Heart right ventricle (tissue), 16 donors: Measurements from ENCODE around the gene C2CD2. TPM values are rescaled to one million over a fixed set of nuclear protein-coding genes. Genes with fewer than 3 reads are reported as not detected.

ENCODE experiments used
- ATAC-seq, 8 donors: fragments of 200-7000 bp; cut with Tn5 transposase; one replicate each; pipeline ENCODE4 v1.9.1; 2020; ENCODE audit warnings: mild to moderate bottlenecking in 8 of 8, moderate library complexity in 8 of 8, moderate number of reproducible peaks in 1 of 8
- DNase-seq, 2 donors: peaks; one replicate each; pipeline ENCODE4 v3.0.0-alpha.2; 2020
- H3K27ac ChIP-seq, 10 donors: fragments of 200-600 bp; sonication (generic) in 2 of 10; one replicate each; pipeline versions ENCODE4 v1.5.0 to v1.8.0; 2020 to 2022; ENCODE audit warnings: mild to moderate bottlenecking in 3 of 10
- H3K27me3 ChIP-seq, 7 donors: fragments of 200-600 bp; one replicate each; pipeline ENCODE4 v1.8.0; 2021 to 2022; ENCODE audit warnings: mild to moderate bottlenecking in 2 of 7
- H3K36me3 ChIP-seq, 9 donors: fragments of 200-600 bp; sonication (generic) in 1 of 9; one replicate each; pipeline versions ENCODE4 v1.5.0 to v1.8.0; 2020 to 2022; ENCODE audit warnings: mild to moderate bottlenecking in 2 of 9
- H3K4me1 ChIP-seq, 9 donors: fragments of 200-600 bp; sonication (generic) in 1 of 9; one replicate each; pipeline versions ENCODE4 v1.5.0 to v1.8.0; 2020 to 2022; ENCODE audit warnings: mild to moderate bottlenecking in 4 of 9
- H3K4me3 ChIP-seq, 10 donors: fragments of 200-600 bp; sonication (generic) in 2 of 10; one replicate each; pipeline versions ENCODE4 v1.5.0 to v1.8.0; 2020 to 2022; ENCODE audit warnings: mild to moderate bottlenecking in 7 of 10, moderate library complexity in 2 of 10
- H3K9me3 ChIP-seq, 11 donors: fragments of 200-600 bp in 10 of 11; sonication (generic) in 2 of 11; one replicate each; pipeline versions ENCODE4 v1.5.0 to v1.8.0; 2013 to 2022; ENCODE audit warnings: mild to moderate bottlenecking in 2 of 11, control low read depth in 1 of 11, moderate library complexity in 1 of 11
- CTCF ChIP-seq, 9 donors: fragments of 200-600 bp; sonication (generic) in 2 of 9; IDR thresholded peaks; one replicate each; pipeline versions ENCODE4 v1.5.0 to v1.8.0; 2021 to 2022; ENCODE audit warnings: antibody characterized with exemption in 9 of 9, mild to moderate bottlenecking in 5 of 9, moderate library complexity in 1 of 9
- WGBS, 2 donors: extraction: QIAGEN DNeasy Blood & Tissue Kit; methylation state at CpG; one replicate each; pipeline ENCODE4 v1.1.7; 2013; ENCODE audit warnings: inconsistent platforms in 1 of 2; 5-methylcytosine and 5-hydroxymethylcytosine counted together
- intact Hi-C, 10 donors: fragments of 100-400 bp; cut with DNase I; formaldehyde crosslinking; loops; one replicate each; pipeline versions ENCODE4 v1.11.1 to v1.14.2; 2022
- polyA plus RNA-seq, 2 donors: library from polyadenylated mRNA; stranded (reverse); fragments of 200-250 nt; gene quantifications; one replicate each; pipeline ENCODE4 v1.2.3, GENCODE V29; 2013
- total RNA-seq, 10 donors: library from RNA; stranded (reverse); fragmentation: NEBNext Ultra II Directional in 3 of 10; extraction: Animal tissue kit (Norgen Biotek cat#: 25700) in 3 of 10; gene quantifications; one replicate each; pipeline versions ENCODE4 v1.2.1 to v1.2.4, GENCODE V29; 2021 to 2023
- donor health status: Arrhythmogenic right ventricular cardiomyopathy.
- donor health status: ischemic (EF 13 %, LVEDD 7.1; RV severe dilation, severe dysfunction).
- donor health status: healthy with polysubstance abuse.
- donor health status: DM: no; HTN: yes; CAD: no.
- donor health status: DM: no; HTN: no; CAD: no.
- donor health status: ischemic (EF 25% LVEDD 6.9; RV normal size, moderate dysfunction).
- donor health status: ischemic (EF 25% LVEDD 5.7; RV mildly dilated, moderate dysfunction).
- donor health status: healthy.
- donor health status: DM: yes; HTN: yes; CAD: no.
- donor health status: Ischemic cardiomyopathy.
- donor health status: ischemic (EF 35%, LVEDD 5.7; RV mildly dilated, moderate dysfunction).
- donor health status: nonischemic (EF 11% LVEDD 7.7; RV severe dilation, severe dysfunction).
- donor health status: DM: yes; HTN: yes; CAD: no.
- donor health status: PGD.
- donor health status: ischemic (EF 29% LVEDD 5.4; RV normal size, mild dysfunction).
- donor health status: nonischemic (EF 23%, LVEDD 6.1; RV moderate dilation, normal function).

The C2CD2 gene
- total and polyA plus RNA-seq, 12 donors: 4.5 to 11.1 (median 6.6) TPM

DNA sequence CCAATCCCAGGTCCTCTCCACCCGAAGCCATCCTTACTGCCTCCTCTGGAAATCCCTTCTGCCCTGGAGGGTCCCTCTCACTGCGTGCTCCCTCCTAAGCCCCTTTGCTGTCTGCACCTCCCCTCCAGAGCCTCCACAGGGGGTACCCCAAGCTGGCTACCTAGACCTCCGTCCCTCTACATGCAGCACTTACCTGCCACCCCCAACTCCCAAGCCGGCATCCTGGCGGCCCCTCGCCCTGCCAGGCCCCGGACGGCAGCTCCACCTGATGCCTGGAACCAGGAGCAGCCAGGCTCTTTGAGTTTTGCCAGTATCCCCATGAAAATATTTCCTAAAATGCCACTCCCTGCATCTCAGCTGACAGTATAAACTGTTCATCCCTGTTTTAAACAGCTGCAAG is 78.7 kb downstream of the C2CD2 start:
- no peak for TF ChIP-seq CTCF (IDR thresholded peaks at IDR 0.05)
- Histone ChIP-seq H3K9me3 (no peaks in the 10 kb centered on the region), H3K27ac (no peak overlapping the region), H3K36me3 (no peaks in the 10 kb centered on the region), H3K4me1 (peaks cover 0 to 19% (median 13%) of the 10 kb centered on the region in 9 donors), H3K4me3 (no peak overlapping the region), H3K27me3 (no peaks in the 10 kb centered on the region)
- no peak for ATAC-seq
- intact Hi-C loops: loop anchor here in 2 of 10 donors (5.0 kb wide), 1 partner anchor 132 kb away; no protein-coding TSS in a partner anchor
- no peak for DNase-seq
- WGBS, 2 donors: 95 to 96% methylated on average over 8 of the region's 8 CpGs

DNA sequence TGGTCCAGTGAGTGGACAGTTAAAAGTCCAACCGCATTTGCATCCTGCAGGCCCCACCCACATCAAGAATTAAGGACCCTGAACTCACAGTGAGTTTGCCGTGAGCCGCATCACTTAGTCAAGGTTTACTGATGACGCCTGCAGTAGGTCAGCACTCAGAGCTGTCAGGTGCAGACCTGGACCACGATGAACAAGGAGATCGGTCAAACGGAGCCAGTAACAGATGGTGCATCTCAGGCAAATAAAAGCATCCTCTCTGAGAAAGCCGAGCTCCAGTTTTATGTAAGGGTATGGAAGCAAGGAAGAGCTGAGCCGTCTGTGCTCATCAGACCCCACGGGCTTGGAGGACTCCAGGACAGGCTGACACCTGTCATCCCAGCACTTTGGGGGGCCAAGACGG is 79.2 kb downstream of the C2CD2 start:
- no peak for TF ChIP-seq CTCF (IDR thresholded peaks at IDR 0.05)
- ATAC-seq (no peak), DNase-seq (no peak)
- no peaks in the 10 kb centered on the region for H3K27me3 ChIP-seq
- no peak overlapping the region for H3K4me3 ChIP-seq
- peaks cover 0 to 14% (median 12%) of the 10 kb centered on the region in 9 donors for H3K4me1 ChIP-seq
- intact Hi-C loops: loop anchor here in 2 of 10 donors (5.0 kb wide), 1 partner anchor 133 kb away; no protein-coding TSS in a partner anchor
- no peaks in the 10 kb centered on the region for H3K9me3 ChIP-seq
- 88 to 94% methylated on average over 11 of the region's 11 CpGs for WGBS, 2 donors
- H3K27ac ChIP-seq: no peak overlapping the region
- H3K36me3 ChIP-seq: no peaks in the 10 kb centered on the region

GRCh38 chr21:41873426-41873825 is 80.4 kb downstream of the C2CD2 start:
- Histone ChIP-seq H3K27ac (no peak overlapping the region), H3K4me3 (no peak overlapping the region), H3K27me3 (no peaks in the 10 kb centered on the region), H3K4me1 (peaks cover 0 to 12% (median 12%) of the 10 kb centered on the region in 9 donors), H3K36me3 (no peaks in the 10 kb centered on the region), H3K9me3 (no peaks in the 10 kb centered on the region)
- WGBS, 2 donors: 89 to 92% methylated on average over 6 of the region's 6 CpGs
- TF ChIP-seq CTCF (IDR thresholded peaks at IDR 0.05): no peak
- intact Hi-C loops: no loop called here
- no peak for ATAC-seq
- no peak for DNase-seq

DNA sequence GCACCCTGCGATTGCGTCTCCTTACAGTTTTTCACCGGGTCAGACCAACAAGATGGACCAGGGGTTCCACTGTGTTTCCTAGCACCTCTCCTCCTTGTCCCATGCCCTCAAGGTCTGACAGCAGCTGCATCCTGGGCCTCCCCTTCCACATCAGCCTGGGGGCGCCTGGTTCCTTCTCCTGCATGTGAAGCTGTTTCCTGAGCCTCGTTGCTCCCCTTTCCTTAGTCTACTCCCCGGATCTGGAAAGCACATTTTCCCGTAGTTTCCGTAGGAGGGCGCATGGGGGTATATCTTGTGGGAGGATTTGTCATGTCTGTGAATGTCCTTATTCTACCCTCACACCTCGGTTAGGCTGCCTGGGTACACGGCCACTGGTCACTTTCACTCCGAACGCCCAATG is 80.8 kb downstream of the C2CD2 start:
- H3K27ac ChIP-seq: no peak overlapping the region
- DNase-seq: no peak
- H3K4me1 ChIP-seq: peaks cover 0 to 9% (median 8%) of the 10 kb centered on the region in 9 donors
- no peaks in the 10 kb centered on the region for H3K36me3 ChIP-seq
- intact Hi-C loops: no loop called here
- TF ChIP-seq CTCF (IDR thresholded peaks at IDR 0.05): no peak
- H3K4me3 ChIP-seq: no peak overlapping the region
- no peaks in the 10 kb centered on the region for H3K27me3 ChIP-seq
- H3K9me3 ChIP-seq: no peaks in the 10 kb centered on the region
- 80 to 82% methylated on average over 13 of the region's 13 CpGs for WGBS, 2 donors
- ATAC-seq: no peak
